ENCODE results near the gene GAPVD1. TPM values are rescaled to one million over a fixed set of nuclear protein-coding genes. Genes with fewer than 3 reads are reported as not detected.

GAPVD1 gene
- total RNA-seq, 1 donor: 31.8 TPM

DNA sequence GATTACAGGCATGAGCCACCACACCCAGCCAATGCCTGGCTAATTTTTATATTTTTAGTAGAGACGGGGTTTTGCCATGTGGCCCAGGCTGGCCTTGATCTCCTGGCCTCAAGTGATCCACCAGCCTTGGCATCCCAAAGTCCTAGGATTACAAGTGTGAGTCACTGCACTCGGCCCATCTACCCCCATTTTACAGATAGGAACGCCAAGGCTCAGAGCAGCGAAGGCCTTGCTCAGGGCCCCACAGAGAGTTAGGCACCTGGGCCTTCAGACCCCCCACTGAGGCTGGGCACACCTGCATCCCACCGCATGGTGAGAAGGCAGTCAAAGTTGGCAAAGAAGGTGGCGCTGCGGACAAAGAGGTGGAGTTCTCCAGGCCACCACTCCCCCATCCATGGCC lies 143.1 kb downstream of the GAPVD1 start:
- DNase-seq (ENCODE audit: low read depth in 2 of 3, low spot score in 2 of 3): no peak

DNA sequence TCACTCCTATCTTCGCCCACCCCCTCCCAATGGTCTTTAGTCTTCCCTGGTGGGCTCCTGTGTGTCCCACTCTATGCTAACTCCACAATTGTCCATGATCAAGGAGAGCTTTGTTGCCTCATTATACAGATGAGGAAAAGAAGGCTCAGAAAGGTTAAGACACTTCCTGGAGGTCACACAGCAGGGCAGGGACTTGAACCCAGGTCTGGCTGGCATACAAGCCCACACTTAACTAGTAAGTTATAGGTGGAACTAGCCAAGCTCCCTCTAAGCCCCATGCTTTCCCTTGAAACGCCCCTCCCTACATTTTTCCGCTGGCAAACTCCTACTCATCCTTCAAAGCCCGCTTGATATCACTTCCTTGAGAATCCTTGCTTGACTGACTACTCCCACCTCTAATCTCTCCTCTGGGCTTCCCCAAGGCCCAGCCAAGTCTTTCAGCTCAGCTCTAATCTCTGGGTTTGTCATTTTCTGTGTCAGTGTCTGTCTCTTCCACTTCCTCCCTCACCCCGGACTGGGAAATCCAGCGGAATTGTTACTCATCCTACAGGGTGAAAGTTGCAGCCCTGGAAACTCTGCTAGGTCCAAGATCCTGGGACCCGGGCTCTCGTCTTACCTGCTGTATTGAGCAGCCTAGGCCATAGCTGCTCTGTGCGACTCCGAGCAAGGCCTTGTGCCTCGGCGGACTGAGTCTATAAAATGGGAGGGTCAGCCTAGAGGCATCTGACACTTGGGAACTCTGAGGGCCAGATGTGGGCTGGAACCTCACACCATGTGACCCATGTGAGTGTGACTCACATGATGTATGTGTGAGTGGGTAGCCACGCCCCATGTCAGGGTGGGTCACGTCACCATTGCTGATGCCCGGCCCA lies 144.5 kb downstream of the GAPVD1 start:
- DNase-seq (ENCODE audit: low read depth in 2 of 3, low spot score in 2 of 3): no peak

DNA sequence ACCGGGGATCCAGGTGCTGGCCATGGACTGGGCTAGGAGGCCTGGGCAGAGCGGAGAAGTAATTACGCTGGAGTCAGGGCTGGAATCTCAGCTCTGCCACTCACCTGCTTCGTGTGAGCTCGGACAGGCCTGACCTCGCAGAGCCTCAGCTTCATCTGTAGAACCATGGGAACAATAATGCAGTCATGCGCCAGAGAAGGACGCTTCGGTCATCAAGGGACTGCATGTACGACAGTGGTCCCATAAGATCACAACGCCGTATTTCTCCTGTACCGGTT lies 145.1 kb downstream of the GAPVD1 start:
- no peak for DNase-seq (ENCODE audit: low read depth in 2 of 3, low spot score in 2 of 3)

DNA sequence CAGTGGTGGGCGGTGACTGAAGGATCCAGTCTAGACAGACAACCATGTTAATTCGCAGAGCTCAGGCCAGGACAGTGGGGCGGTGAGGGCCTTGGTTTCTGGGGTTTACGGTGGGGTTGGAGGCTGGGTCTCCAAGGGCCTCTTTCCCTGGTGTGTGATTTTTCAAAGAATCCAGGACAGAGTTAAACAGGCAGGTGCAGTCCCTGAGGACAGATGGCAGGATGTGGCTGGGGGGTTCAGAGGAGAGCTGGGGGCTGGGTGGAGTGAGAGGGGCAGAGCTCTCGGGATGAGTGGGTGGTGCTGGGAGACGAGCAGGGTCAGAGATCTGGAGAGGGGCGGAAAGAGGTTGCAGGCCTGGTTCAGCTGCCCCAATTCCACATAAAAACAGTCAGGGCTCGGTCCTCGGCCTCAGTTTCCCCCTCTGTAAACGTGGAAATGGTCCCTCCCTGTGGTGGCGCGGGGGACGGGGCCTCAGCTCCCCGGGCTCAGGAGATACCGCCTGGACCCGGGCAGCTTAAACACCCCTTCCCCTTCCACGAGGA lies 145.9 kb downstream of the GAPVD1 start:
- no peak for DNase-seq (ENCODE audit: low read depth in 2 of 3, low spot score in 2 of 3)

DNA sequence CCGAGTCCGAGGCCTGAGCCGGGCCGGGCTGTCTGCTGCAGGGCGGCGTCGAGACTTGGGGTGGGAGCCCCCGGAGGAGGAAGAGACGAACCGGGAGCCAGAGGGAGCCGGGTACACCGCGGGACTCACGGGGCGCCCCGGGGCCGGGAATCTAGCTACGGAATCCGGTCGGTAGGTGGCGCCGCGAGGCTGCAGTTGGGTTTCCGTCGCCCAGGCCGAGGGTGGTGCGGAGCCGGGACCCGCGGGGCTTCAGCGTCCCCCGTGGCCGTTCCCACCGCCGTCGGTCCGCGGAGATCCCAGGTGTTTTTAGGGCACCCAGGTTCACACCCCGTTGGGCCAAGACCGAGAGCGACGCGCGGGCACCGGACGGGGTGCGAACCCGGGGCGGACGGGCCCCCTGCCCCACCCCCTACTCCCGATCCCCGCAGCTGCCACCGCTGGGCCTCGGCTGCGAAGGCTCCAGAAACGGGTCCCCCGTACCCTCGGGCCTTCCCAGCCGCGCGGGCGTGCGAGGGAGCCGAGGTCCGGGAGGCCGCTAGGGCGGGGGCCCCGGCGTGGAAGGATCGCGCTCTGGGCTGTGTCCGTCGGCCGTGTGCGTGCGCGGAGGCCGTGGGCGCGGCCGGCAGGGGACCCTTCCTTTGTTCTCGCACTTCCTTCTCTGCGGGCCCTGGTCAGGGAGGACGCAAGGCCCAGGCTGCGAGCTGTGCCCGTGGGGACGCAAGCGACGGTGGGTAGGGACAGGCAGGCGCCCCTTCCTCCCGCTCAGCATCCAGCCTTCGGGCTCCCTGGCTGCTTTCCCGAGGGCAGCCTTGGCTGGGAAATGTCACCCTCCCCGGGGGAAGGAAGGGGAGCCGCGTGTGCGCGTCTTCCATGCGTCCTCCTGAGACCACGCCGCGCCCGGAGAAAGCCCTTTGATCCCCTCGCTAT lies 146.6 kb downstream of the GAPVD1 start:
- peak; percentile 55 to 77 (median 76) for DNase-seq (ENCODE audit: low read depth in 2 of 3, low spot score in 2 of 3)

DNA sequence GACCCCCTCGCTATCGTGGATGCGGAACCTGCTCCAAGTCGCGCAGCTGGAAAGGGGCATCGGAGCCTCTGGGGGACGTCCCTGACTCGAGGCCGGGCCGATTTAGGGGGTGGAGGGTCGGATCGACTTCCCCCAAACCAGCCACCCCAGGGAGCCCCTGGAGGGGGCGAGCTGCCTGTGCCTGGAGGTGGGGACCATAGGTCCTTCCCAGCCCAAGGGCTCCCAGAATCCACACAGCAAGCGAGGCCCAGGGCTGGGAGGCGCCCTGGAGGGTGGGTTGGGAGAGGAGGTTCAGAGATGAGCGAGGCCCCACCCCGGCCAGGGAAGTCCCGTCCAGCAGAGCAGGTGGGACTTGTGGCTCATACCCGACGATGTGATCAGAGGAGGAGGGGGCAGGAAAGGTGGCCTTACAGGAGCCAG lies 147.6 kb downstream of the GAPVD1 start:
- no peak for DNase-seq (ENCODE audit: low read depth in 2 of 3, low spot score in 2 of 3)

DNA sequence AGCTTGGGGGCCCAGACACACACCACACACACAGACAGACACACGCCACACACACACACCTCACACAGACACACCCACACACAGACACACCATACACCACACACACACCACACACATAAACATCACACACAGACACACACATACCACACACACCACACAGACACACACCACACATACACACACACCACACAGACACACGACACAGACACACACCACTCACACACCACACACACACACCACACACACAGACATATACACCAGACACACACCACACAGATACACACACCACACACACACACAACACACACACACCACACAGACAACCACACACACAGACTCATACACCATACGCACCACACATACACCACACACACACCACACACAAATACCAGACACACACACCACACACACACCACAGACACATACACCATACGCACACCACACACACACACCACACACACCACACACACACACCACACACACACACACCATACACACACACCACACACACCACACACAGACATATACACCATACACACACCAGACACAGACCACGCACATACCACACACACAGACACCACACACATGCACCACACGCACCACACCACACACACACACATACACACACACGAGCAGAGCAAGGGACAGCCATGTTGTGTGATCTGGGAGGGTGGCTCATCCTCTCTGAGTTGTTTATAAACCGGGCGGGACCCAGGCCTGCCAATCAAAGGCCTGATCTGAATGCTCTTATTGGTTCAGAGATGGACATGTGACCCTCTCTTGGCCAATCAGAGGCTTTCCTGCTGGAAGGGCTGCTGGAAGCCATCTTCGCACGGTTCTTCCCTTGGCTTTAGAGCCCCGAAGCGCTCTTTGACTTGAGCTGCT lies 148.3 kb downstream of the GAPVD1 start:
- DNase-seq (ENCODE audit: low read depth in 2 of 3, low spot score in 2 of 3): peak in 2 of 3 donors; percentile 43 to 51

DNA sequence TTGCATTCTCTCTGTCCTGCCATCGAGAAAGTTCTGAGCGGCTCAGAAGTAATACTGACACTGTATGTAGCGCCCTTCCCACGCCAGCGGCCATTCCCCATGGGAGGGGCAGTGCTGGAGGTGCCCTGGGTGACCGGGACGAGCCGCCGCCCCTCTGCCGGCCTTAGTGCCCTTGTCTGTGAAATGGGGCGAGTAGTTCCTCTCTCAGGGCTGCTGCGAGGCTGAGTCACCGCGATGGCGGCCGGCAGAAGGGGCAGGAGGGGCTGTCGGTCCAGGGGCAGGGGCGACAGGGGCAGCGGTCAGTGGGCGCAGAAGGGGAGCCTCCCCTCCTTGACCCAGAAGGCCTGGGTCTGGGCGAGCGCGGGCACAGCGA lies 148.9 kb downstream of the GAPVD1 start:
- no peak for DNase-seq (ENCODE audit: low read depth in 2 of 3, low spot score in 2 of 3)

DNA sequence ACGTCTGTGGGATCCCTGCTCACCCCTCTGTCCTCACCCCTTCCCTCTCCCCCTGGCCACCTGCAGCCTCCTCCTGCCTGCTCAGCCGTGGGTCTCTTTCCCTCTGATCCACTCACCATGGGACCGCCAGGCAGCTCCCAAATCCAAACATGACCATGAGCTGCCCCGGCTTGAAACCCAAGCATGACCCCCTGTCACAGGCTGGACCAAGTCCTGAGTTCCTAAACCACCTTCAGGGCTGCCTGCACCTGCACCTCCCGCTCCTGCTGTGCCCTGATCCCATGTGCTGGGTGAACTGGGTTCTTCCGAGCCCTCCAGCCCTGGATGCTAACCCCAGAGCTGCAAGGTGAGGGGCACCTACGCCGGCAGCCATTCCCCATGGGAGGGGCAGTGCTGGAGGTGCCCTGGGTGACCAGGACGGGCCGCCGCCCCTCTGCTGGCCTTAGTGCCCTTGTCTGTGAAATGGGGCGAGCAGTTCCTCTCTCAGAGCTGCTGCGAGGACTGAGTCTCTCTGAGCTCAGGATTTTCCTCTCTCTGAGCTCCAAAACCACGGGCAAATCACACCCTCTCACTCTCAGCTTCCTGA lies 149.6 kb downstream of the GAPVD1 start:
- DNase-seq (ENCODE audit: low read depth in 2 of 3, low spot score in 2 of 3): no peak

DNA sequence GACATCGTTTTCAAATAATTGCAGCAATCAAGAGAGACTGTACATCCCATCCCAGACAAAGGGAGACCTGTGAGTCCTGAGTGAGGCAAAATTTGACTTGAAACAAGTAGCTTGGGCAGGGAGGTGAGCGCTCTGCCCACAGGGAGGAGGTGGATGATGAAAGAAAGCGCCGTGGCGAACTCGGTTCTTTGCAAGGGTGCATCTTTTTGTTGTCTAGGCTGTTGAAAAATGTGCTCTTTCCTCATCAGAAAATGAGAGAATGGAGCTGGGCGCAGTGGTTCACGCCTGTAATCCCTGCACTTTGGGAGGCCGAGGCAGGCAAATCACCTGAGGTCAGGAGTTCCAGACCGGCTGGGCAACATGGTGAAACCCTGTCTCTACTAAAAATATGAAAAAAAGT lies 150.5 kb downstream of the GAPVD1 start:
- no peak for DNase-seq (ENCODE audit: low read depth in 2 of 3, low spot score in 2 of 3)

DNA sequence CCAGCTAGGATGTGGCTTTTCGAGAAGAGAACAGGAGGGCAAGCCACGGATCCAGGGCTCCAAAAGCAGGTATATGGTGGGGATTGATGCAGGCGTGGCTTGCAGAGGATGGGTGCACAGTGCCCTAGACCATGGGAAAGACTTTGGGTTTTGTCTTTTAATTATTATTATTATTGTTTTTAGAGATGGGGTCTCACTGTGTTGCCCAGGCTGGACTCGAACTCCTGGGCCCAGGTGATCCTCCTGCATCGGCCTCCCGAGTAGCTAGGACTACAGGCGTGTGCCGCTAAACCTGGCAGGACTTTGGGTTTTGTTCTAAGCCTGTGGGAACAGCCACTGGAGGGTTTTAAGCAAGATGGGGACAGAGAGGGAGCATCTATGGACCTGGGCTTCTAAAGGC lies 152.0 kb downstream of the GAPVD1 start:
- no peak for DNase-seq (ENCODE audit: low read depth in 2 of 3, low spot score in 2 of 3)

DNA sequence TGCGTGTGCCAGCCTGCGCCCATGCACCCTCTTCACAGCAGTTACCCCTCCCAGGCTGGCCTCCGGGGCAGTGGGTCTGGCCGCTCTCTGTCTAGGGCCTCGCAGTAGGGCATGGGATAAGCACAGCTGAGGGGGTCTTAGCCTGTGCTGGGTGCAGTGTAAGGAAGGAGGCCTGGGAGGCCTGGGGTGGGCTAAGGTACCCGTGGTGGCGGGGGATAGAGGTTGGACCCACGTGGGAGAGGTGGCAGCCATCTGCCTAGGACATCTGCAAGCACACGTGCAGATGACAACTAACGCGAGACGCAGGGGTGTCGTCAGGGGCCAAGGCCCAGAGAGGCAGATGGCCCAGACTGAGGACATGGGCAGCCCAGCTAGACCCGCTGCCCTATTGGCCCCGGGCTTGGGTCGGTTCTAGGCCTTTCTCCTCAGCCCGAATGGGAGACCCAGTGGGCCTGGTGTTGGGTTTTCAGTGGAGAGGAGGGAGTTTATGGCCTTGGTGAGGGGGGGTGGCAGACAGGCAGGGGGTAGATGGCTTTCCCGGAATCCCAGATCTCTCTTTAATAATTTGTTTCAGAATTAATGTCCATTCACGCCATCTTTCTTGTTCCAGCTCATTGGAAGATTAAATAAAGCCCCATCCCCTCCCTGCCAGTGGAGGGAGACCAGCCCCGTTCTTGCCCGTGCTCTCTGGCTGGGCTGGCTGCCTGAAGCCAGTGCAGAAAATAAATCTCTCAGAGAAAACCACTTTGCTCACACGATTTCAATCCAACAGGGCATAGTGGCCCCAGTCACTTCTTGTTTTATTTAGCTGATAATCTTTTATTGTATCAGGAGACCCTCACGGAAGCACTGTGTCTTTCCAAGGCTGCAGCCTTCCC lies 154.2 kb downstream of the GAPVD1 start:
- no peak for DNase-seq (ENCODE audit: low read depth in 2 of 3, low spot score in 2 of 3)

DNA sequence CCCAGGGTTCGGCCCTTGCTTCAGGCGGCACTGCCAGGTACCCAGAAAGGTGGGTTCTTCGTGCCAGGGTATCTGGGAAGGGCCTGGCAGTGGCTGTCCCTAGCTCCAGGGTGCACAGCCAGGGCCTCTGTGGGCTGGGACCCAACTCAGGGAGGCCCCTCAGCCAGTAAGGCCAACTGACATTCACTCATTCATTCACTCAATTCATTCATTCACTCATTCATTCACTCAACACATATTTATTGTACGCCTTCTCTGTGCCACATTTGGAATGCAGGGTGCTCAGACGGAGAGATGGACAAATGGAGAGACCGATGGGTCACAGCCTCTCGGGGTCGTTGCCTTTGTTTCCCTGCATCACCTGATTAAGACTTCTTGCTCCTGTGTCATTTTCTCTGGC lies 154.9 kb downstream of the GAPVD1 start:
- DNase-seq (ENCODE audit: low read depth in 2 of 3, low spot score in 2 of 3): no peak

Small RNA genes within 50 kb of the gene (small RNA-seq; reads per million reads assigned to genes)
- gene AL354710.1 (not detected), gene RNU6-1020P (not detected)

Other genes starting within 250 kb of the GAPVD1 start
- 25.6 TPM for gene SCAI, start 118.3 kb upstream of the GAPVD1 start, total RNA-seq
- gene PPP6C, start 72.0 kb upstream of the GAPVD1 start, total RNA-seq: 16.4 TPM
- 26.4 TPM for gene RABEPK, start 61.3 kb upstream of the GAPVD1 start, total RNA-seq
- 153 TPM for gene HSPA5, start 20.5 kb upstream of the GAPVD1 start, total RNA-seq